Ectodermal cell (in vitro differentiated cells): ENCODE measurements around the gene NAA38. TPM values are rescaled to one million over a fixed set of nuclear protein-coding genes. Genes with fewer than 3 reads are reported as not detected.

Source experiments
- H3K27ac ChIP-seq: 2 replicates; pipeline ENCODE4 v1.7.0; 2013; ENCODE audit warnings: mild to moderate bottlenecking, low read depth, low read length; ENCODE audit not compliant: insufficient read depth, poor library complexity, severe bottlenecking
- H3K27me3 ChIP-seq: 2 replicates; pipeline ENCODE4 v1.7.0; 2013; ENCODE audit warnings: mild to moderate bottlenecking, low read length; ENCODE audit not compliant: insufficient read depth, control insufficient read depth, poor library complexity, severe bottlenecking
- H3K36me3 ChIP-seq: one replicate; pipeline ENCODE4 v1.7.0; 2013; ENCODE audit warnings: low read length; ENCODE audit not compliant: control insufficient read depth, insufficient read depth
- H3K4me1 ChIP-seq: one replicate; pipeline ENCODE4 v1.7.0; 2013; ENCODE audit warnings: low read length; ENCODE audit not compliant: control insufficient read depth, insufficient read depth
- H3K4me3 ChIP-seq: 2 replicates; pipeline ENCODE4 v1.7.0; 2013; ENCODE audit warnings: low read depth, low read length, control low read depth; ENCODE audit not compliant: insufficient read depth
- H3K9me3 ChIP-seq: 2 replicates; pipeline ENCODE4 v1.7.0; 2013; ENCODE audit warnings: mild to moderate bottlenecking, low read length, moderate library complexity; ENCODE audit not compliant: control insufficient read depth
- WGBS, 2 experiments: methylation state at CpG; one replicate each; pipeline ENCODE4 v1.1.7; 2013; ENCODE audit warnings: missing lambda C conversion rate in 2 of 2; 5-methylcytosine and 5-hydroxymethylcytosine counted together
- polyA plus RNA-seq, 4 experiments: library from polyadenylated mRNA; stranded (reverse); fragments of 50-300 nt; gene quantifications; one replicate each; pipeline ENCODE4 v1.2.3, GENCODE V29; 2013

The NAA38 gene, protein sequence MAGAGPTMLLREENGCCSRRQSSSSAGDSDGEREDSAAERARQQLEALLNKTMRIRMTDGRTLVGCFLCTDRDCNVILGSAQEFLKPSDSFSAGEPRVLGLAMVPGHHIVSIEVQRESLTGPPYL
- 46.7 TPM for polyA plus RNA-seq (2013, experiment 1 of 4)
- polyA plus RNA-seq (2013, experiment 2 of 4), result 34.2 TPM
- 55.3 TPM for polyA plus RNA-seq (2013, experiment 3 of 4)
- 48.9 TPM for polyA plus RNA-seq (2013, experiment 4 of 4)

DNA sequence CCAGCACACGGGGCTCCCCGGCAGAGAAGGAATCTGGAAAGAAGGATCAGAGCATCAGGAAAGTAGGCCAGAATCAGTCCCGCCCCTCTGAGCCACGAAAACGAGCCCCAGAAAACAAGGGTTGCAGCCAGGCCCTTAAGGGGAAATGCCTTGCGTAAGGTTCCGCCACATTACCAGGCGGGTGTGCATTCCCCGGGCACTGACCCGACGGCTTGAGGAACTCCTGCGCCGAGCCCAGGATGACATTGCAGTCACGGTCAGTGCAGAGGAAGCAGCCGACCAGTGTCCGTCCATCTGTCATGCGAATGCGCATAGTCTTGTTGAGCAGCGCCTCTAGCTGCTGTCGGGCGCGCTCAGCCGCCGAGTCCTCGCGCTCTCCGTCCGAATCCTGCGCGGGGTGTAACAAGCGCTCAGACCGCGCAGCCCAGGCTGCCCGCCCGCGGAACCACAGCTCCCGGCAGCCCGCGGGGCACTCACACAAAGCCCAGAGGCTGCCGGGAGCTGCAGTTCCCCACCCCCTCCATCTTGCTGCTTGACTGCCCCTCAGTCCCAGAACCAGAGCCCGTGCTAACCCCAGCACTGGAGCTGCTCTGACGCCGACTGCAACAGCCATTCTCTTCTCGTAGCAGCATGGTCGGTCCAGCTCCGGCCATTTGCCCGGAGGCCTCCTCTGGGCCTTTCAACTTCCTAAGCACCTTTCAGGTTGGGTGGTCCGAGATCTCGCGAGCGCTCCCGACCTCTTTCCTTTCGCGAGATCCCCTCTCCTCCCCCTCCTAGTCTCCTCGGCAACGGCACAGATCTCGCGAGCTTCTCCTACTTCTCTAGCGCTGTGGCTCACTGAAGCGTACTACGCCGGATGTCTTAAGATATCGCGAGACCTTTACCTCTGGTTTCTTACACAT, at the start of gene NAA38:
NAA38 (minus strand) TSS at position 749 of the 902 bp plus-strand sequence; CDS start at position 653, 96 bp downstream.
- WGBS, 2 experiments, result 1% methylated on average over 64 of the region's 64 CpGs

DNA sequence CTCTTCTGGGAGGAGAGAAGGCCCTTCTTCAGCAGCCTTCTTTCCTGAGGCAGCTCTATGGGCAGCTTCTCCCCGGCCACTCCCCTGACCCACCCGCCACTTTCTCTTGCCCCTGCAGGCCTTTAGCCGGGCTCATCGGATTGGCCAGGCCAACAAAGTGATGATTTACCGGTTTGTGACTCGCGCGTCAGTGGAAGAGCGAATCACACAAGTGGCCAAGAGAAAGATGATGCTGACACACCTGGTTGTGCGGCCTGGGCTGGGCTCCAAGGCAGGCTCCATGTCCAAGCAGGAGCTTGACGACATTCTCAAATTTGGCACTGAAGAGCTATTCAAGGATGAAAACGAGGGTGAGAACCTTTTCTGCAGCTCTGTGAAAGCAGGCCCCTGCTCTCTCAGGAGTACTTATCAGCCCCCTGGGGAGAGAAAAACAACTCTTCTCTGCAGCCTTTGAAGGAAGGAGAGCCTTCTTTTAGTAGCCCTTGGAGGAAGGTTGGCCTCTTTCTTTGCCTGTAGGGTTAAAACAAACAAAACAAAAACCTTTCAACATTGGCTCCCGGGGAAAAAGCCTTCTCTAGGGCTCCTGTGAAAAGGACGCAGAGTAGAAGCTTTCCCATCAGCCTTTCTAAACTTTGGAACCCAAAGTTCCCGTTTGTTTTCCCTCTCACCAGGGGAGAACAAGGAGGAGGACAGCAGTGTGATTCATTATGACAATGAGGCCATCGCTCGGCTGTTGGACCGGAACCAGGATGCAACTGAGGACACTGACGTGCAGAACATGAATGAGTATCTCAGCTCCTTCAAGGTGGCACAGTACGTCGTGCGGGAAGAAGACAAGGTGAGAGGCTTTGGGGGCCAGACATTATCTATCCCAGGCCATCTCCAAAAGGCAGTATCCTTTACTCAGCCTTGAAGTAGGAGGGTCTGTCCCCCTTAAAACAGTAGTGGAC, 46.1 kb upstream of the NAA38 start:
- Histone ChIP-seq H3K4me1 (peaks cover 13% of the 10 kb centered on the region), H3K4me3 (no peak overlapping the region), H3K36me3 (peaks cover 4% of the 10 kb centered on the region), H3K9me3 (no peaks in the 10 kb centered on the region), H3K27me3 (no peaks in the 10 kb centered on the region), H3K27ac (peak overlapping the region; percentile 53)
- WGBS, 2 experiments, result 48 to 49% methylated on average over 22 of the region's 22 CpGs

More for the DNA sequence above, at the start of gene NAA38:
- peak within 1 kb of the TSS; percentile 74 for H3K4me3 ChIP-seq
- peak within 1 kb of the TSS; percentile 94 for H3K27ac ChIP-seq
- H3K4me1 ChIP-seq, result peaks cover 25% of the 10 kb centered on the region
- no peaks in the 10 kb centered on the region for H3K27me3 ChIP-seq
- peaks cover 12% of the 10 kb centered on the region for H3K36me3 ChIP-seq
- no peaks in the 10 kb centered on the region for H3K9me3 ChIP-seq

DNA sequence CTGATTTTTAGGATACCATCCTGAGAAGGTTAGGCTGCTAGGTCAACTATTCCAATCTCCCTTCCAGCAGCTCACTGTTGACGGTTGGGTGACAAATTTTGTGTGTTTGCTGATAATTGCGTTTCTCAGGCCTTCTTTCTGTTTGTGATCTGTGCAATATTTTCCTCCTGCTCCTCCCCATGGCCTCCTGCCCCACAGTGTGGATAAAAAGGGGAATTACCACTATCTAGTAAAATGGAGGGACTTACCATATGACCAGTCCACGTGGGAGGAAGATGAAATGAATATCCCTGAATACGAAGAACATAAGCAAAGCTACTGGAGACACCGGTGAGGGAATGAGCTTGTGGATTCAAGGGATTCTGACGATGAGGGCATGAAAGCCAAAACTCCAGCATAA, 40.4 kb upstream of the NAA38 start:
- 85 to 86% methylated on average over 5 to 6 of the region's 6 CpGs for WGBS, 2 experiments
- peaks cover under 1% of the 10 kb centered on the region for H3K4me1 ChIP-seq
- H3K4me3 ChIP-seq, result no peak overlapping the region
- no peaks in the 10 kb centered on the region for H3K27me3 ChIP-seq
- H3K9me3 ChIP-seq, result no peaks in the 10 kb centered on the region
- H3K27ac ChIP-seq, result no peak overlapping the region
- peaks cover 7% of the 10 kb centered on the region for H3K36me3 ChIP-seq

- no peaks in the 10 kb centered on the region for H3K27me3 ChIP-seq
- no peak overlapping the region for H3K4me3 ChIP-seq
- H3K4me1 ChIP-seq, result no peaks in the 10 kb centered on the region
- peaks cover 7% of the 10 kb centered on the region for H3K36me3 ChIP-seq
- no peak overlapping the region for H3K27ac ChIP-seq
- no peaks in the 10 kb centered on the region for H3K9me3 ChIP-seq
- 96% methylated on average over 13 of the region's 13 CpGs for WGBS, 2 experiments
Observed at GRCh38 chr17:7897090-7897489, 39.7 kb upstream of the NAA38 start.

DNA sequence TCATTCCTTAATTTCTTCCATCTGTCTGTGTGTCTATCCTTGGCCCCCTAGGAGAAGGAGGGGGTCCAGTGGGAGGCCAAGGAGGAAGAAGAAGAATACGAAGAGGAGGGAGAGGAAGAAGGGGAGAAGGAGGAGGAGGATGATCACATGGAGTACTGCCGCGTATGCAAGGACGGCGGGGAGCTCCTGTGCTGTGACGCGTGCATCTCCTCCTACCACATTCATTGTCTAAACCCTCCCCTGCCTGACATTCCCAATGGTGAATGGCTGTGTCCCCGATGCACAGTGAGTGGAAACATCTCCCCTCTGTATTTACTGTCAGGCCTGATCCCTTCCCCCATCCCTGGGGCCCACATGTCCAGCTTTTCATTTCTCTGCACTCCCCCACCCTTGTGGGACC, 37.5 kb upstream of the NAA38 start:
- H3K36me3 ChIP-seq, result peaks cover 4% of the 10 kb centered on the region
- H3K4me1 ChIP-seq, result peaks cover 2% of the 10 kb centered on the region
- no peaks in the 10 kb centered on the region for H3K27me3 ChIP-seq
- no peak overlapping the region for H3K27ac ChIP-seq
- H3K9me3 ChIP-seq, result no peaks in the 10 kb centered on the region
- no peak overlapping the region for H3K4me3 ChIP-seq
- WGBS, 2 experiments, result 90 to 97% methylated on average over 8 of the region's 8 CpGs

- Histone ChIP-seq H3K9me3 (no peaks in the 10 kb centered on the region), H3K27me3 (no peaks in the 10 kb centered on the region), H3K36me3 (peaks cover 4% of the 10 kb centered on the region), H3K4me3 (no peak overlapping the region), H3K27ac (no peak overlapping the region), H3K4me1 (peaks cover 8% of the 10 kb centered on the region)
- 92 to 94% methylated on average over 8 to 9 of the region's 9 CpGs for WGBS, 2 experiments
Observed at GRCh38 chr17:7894226-7894625, 36.9 kb upstream of the NAA38 start.

- H3K27ac ChIP-seq, result no peak overlapping the region
- peaks cover 4% of the 10 kb centered on the region for H3K36me3 ChIP-seq
- peaks cover 17% of the 10 kb centered on the region for H3K4me1 ChIP-seq
- no peaks in the 10 kb centered on the region for H3K9me3 ChIP-seq
- H3K27me3 ChIP-seq, result no peaks in the 10 kb centered on the region
- WGBS, 2 experiments, result 94 to 96% methylated on average over 13 to 14 of the region's 15 CpGs
- no peak overlapping the region for H3K4me3 ChIP-seq
Observed at GRCh38 chr17:7893187-7893880, 36.0 kb upstream of the NAA38 start.

- Histone ChIP-seq H3K27me3 (peaks cover 13% of the 10 kb centered on the region), H3K36me3 (no peaks in the 10 kb centered on the region), H3K9me3 (no peaks in the 10 kb centered on the region), H3K4me3 (no peak overlapping the region), H3K27ac (no peak overlapping the region), H3K4me1 (peaks cover 37% of the 10 kb centered on the region)
- WGBS, 2 experiments, result 59 to 60% methylated on average over 11 of the region's 11 CpGs
Observed at GRCh38 chr17:7889166-7889955, 32.0 kb upstream of the NAA38 start.
